Lower lobe of right lung (tissue), 2 donors: ENCODE data around the gene MSANTD2. TPM values are rescaled to one million over a fixed set of nuclear protein-coding genes. Genes with fewer than 3 reads are reported as not detected.
A peak's percentile ranks its signal among the peaks of the same experiment; 100 is the strongest.

Experiments used
- ATAC-seq, 2 donors: fragments of 200-7000 bp; cut with Tn5 transposase; one replicate each; pipeline ENCODE4 v1.9.1; 2020 to 2022; ENCODE audit warnings: mild to moderate bottlenecking in 2 of 2, moderate library complexity in 2 of 2
- DNase-seq: peaks from one replicate; pipeline ENCODE4 v3.0.0-alpha.2; 2020
- H3K27ac ChIP-seq: fragments of 200-600 bp; one replicate; pipeline ENCODE4 v1.8.0; 2022
- H3K27me3 ChIP-seq: fragments of 200-600 bp; one replicate; pipeline ENCODE4 v1.8.0; 2022; ENCODE audit warnings: low read depth
- H3K36me3 ChIP-seq: fragments of 200-600 bp; one replicate; pipeline ENCODE4 v1.8.0; 2022; ENCODE audit warnings: mild to moderate bottlenecking
- H3K4me1 ChIP-seq: fragments of 200-600 bp; one replicate; pipeline ENCODE4 v1.8.0; 2022
- H3K4me3 ChIP-seq: fragments of 200-600 bp; one replicate; pipeline ENCODE4 v1.8.0; 2022; ENCODE audit warnings: mild to moderate bottlenecking
- H3K9me3 ChIP-seq: fragments of 200-600 bp; one replicate; pipeline ENCODE4 v1.8.0; 2022
- intact Hi-C: fragments of 100-400 bp; cut with DNase I; formaldehyde crosslinking; loops from one replicate; pipeline ENCODE4 v1.11.0; 2022
- total RNA-seq: library from RNA; stranded (reverse); fragmentation: NEBNext Ultra II Directional; extraction: Animal tissue kit (Norgen Biotek cat#: 25700); gene quantifications from one replicate; pipeline ENCODE4 v1.2.1, GENCODE V29; 2021
- TF ChIP-seq, protein P1 (sequence below): fragments of 200-600 bp; IDR thresholded peaks from one replicate; pipeline ENCODE4 v1.8.0; 2022; ENCODE audit warnings: antibody characterized with exemption, mild to moderate bottlenecking
- donor health status: DM: no; HTN: yes; CAD: no; lungs with severe emphysema.

Gene MSANTD2
- total RNA-seq, 1 donor from 2014 or later: 15.4 TPM

DNA sequence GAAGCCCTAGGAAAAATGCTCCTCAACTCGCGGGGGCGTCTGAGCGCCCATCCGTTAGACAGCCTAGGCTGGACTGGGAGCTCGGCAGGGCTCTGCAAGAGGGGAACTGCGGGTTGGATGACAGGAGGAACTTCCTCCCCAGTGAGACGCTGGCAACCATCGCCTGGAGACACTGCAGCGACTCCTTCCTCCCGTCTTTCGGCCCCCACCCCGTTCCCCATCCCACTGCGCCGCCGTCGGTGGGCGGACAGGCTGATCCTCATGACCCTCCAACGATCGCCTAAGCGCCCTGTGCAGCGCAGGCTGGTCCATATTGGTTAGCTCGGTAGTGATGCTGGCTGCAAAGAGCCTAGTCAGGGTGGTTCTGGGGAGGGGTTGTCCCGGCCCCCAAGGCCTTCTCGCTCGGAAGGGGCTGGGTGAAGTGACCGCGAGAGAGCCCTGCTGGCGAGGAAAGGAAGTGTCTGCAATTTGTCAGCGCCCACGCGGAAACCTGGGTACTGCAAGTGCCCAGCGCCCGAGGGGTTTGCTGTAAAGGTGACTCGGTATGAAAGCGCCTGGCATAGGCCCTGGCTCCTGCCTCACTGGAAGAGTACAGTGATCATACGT lies 59.8 kb downstream of the MSANTD2 start:
- peak overlapping the region; percentile 66 for H3K4me3 ChIP-seq
- ATAC-seq (peak; percentile 73 to 81), DNase-seq (peak; percentile 77)
- H3K4me1 ChIP-seq: peaks cover 18% of the 10 kb centered on the region
- intact Hi-C loops: loop anchor here (10.0 kb wide), 1 partner anchor 66 kb away; the partner anchor contains the start of genes SIAE and SPA17
- no peaks in the 10 kb centered on the region for H3K9me3 ChIP-seq
- H3K27ac ChIP-seq: peak overlapping the region; percentile 56
- TF ChIP-seq, protein P1, sequence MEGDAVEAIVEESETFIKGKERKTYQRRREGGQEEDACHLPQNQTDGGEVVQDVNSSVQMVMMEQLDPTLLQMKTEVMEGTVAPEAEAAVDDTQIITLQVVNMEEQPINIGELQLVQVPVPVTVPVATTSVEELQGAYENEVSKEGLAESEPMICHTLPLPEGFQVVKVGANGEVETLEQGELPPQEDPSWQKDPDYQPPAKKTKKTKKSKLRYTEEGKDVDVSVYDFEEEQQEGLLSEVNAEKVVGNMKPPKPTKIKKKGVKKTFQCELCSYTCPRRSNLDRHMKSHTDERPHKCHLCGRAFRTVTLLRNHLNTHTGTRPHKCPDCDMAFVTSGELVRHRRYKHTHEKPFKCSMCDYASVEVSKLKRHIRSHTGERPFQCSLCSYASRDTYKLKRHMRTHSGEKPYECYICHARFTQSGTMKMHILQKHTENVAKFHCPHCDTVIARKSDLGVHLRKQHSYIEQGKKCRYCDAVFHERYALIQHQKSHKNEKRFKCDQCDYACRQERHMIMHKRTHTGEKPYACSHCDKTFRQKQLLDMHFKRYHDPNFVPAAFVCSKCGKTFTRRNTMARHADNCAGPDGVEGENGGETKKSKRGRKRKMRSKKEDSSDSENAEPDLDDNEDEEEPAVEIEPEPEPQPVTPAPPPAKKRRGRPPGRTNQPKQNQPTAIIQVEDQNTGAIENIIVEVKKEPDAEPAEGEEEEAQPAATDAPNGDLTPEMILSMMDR: peak; percentile 62
- no peaks in the 10 kb centered on the region for H3K36me3 ChIP-seq
- H3K27me3 ChIP-seq: no peaks in the 10 kb centered on the region

GRCh38 chr11:124739479-124740276 lies 60.5 kb downstream of the MSANTD2 start, which contains the start of gene NRGN:
NRGN (plus strand) TSS chr11:124739942; CDS start chr11:124740085, 143 bp downstream.
- Histone ChIP-seq H3K9me3 (no peaks in the 10 kb centered on the region), H3K27ac (peak within 1 kb of the TSS; percentile 56)
- intact Hi-C loops: loop anchor here (10.0 kb wide), 1 partner anchor 65 kb away; the partner anchor contains the start of genes SIAE and SPA17

DNA sequence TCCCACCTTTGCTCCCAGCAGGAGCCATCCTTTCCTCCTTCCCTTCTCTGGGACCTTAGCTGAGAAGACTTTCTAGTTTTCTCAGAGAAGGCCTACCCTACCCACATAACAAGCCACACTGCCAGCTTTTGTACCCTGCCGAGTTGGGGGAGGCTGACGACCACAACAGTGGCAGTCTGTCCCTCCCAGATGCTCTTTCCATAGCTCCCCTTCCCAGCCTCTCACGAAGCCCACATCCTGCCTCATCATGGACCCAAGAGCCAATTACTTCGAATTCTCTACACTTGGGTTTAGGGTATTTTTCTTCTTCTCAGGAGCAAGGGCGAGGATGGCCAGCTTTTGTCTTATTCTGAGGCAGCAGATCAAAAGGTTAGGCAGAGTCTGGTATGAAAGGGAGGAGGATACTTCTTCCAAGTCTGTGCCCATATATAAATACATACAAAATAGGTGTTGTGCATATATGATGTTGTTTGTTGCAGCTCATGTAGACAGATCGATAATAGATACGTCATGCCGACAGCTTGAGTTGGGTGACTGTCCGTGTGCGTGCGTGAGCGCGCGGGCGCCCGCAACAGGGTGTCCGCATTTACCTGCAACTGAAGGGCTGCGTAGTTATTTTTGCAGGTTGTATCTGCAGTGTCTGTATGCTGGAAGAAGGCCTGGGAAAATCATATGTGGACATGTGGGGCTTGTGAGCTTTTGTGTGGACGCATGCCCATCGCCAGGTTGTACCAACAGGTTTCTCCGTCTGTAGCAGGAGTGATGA lies 61.3 kb downstream of the MSANTD2 start:
- no peaks in the 10 kb centered on the region for H3K36me3 ChIP-seq
- intact Hi-C loops: no loop called here
- TF ChIP-seq, protein P1: no peak
- H3K4me3 ChIP-seq: peak overlapping the region; percentile 66
- H3K4me1 ChIP-seq: peaks cover 18% of the 10 kb centered on the region
- H3K27ac ChIP-seq: no peak overlapping the region
- no peaks in the 10 kb centered on the region for H3K27me3 ChIP-seq
- DNase-seq (no peak), ATAC-seq (no peak)
- H3K9me3 ChIP-seq: no peaks in the 10 kb centered on the region

More at GRCh38 chr11:124739479-124740276, 60.5 kb downstream of the MSANTD2 start, which contains the start of gene NRGN:
- Histone ChIP-seq H3K36me3 (no peaks in the 10 kb centered on the region), H3K27me3 (no peaks in the 10 kb centered on the region), H3K4me1 (peaks cover 18% of the 10 kb centered on the region), H3K4me3 (peak within 1 kb of the TSS; percentile 66)
- TF ChIP-seq, protein P1: no peak
- DNase-seq (peak; percentile 94), ATAC-seq (peak; percentile 97 to 99)

GRCh38 chr11:124737638-124738305 lies 62.4 kb downstream of the MSANTD2 start:
- DNase-seq: no peak
- Histone ChIP-seq H3K4me1 (peaks cover 20% of the 10 kb centered on the region), H3K4me3 (no peak overlapping the region), H3K36me3 (no peaks in the 10 kb centered on the region), H3K9me3 (no peaks in the 10 kb centered on the region), H3K27ac (no peak overlapping the region), H3K27me3 (no peaks in the 10 kb centered on the region)
- intact Hi-C loops: no loop called here
- no peak for ATAC-seq
- TF ChIP-seq, protein P1: no peak

DNA sequence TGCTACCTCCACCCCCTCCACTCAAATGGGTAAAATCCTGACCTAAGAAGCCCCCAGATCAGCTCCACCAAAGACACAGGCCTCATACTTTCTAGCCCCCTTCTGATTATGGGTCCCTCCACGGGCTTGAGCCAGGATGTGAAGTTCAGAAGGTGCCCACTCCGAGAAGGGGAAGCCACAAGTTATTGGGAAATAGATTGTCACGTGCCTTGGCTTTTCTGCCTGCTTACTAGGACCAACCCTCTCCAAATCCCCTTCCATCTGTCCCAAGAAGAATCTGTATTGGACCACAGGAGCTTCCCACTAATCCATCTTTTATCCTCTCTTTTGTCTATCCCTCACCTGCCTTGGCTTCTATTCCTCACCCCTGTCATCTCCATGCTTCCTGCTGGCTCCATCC lies 63.5 kb downstream of the MSANTD2 start:
- Histone ChIP-seq H3K4me3 (no peak overlapping the region), H3K4me1 (peaks cover 25% of the 10 kb centered on the region), H3K27me3 (no peaks in the 10 kb centered on the region), H3K36me3 (no peaks in the 10 kb centered on the region), H3K27ac (no peak overlapping the region), H3K9me3 (no peaks in the 10 kb centered on the region)
- intact Hi-C loops: no loop called here
- ATAC-seq: no peak
- DNase-seq: no peak
- TF ChIP-seq, protein P1: no peak
